ENCODE data around the gene EPHA7.

Gene EPHA7

DNA sequence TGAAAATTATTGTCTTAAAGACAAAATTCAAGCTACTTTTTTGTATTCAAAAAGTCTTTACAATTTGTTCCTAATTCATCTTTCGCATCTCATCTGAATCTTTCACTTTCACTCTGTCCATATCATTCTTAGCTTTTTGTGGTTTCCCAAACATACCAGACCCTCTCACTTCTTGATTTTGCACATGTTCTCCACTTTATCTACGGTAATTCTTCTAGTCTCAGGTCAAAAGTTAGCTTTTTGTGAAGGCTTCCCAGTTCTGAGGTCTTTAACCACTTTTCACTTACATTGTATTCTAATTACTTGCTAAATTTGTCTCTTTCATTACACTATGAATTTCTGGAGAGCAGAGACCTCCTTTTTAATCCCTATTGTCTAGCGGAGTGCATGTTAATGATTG, 34.6 kb upstream of the EPHA7 start:
- Histone ChIP-seq H3K4me3 (ENCODE audit: low read length) (no peak overlapping the region), H3K4me1 (ENCODE audit: control insufficient read depth, low read length) (no peaks in the 10 kb centered on the region), H3K9me2 (replicated peaks; ENCODE audit: control insufficient read depth, low read length) (no peaks in the 10 kb centered on the region), H3K9me3 (ENCODE audit: control insufficient read depth, insufficient read depth, low read length) (no peaks in the 10 kb centered on the region), H3K79me2 (ENCODE audit: control insufficient read depth, low read length) (no peaks in the 10 kb centered on the region), H3K27me3 (ENCODE audit: control insufficient read depth, low read length) (no peaks in the 10 kb centered on the region), H3K36me3 (ENCODE audit: control insufficient read depth, low read length) (no peaks in the 10 kb centered on the region), H3K4me2 (ENCODE audit: low read length) (no peak overlapping the region), H3F3A (ENCODE audit: control insufficient read depth, insufficient read depth) (no peaks in the 10 kb centered on the region), H4K20me1 (ENCODE audit: control insufficient read depth, insufficient read depth, low read depth, low read length) (no peaks in the 10 kb centered on the region), H3K27ac (ENCODE audit: low read depth, low read length) (no peak overlapping the region)
- TF ChIP-seq CTCF (IDR thresholded peaks at IDR 0.05; ENCODE audit: low read depth, low read length, poor library complexity, severe bottlenecking) (no peak), EZH2phosphoT487 (IDR thresholded peaks at IDR 0.05; ENCODE audit: borderline replicate concordance, low read length) (no peak)

DNA sequence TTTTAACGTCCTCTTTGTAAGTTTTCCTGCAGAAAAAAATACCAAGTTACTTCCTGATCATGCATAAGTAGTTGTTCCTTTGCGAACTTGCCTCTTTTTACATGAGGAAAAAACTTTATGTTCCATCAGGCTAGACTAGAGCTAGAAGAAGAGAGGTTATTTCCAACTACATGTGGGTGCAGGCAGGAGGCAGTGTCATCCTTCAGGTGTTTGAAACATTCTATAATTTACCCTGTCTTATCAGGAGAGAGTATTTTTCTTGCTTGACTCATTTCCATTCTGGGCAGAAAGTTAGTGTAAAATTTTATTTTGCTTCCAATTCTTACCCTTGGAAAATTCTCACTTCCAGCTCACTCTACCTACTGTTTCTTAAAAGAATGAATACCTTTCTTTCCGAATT, 28.5 kb upstream of the EPHA7 start:
- no peak for TF ChIP-seq CTCF (IDR thresholded peaks at IDR 0.05; ENCODE audit: low read depth, low read length, poor library complexity, severe bottlenecking)
- no peaks in the 10 kb centered on the region for H3K9me3 ChIP-seq (ENCODE audit: control insufficient read depth, insufficient read depth, low read length)

GRCh38 chr6:93437491-93437890, 18.1 kb upstream of the EPHA7 start:
- Histone ChIP-seq H3K36me3 (ENCODE audit: control insufficient read depth, low read length) (no peaks in the 10 kb centered on the region), H3K27ac (ENCODE audit: low read depth, low read length) (no peak overlapping the region), H3K4me3 (ENCODE audit: low read length) (no peak overlapping the region), H3K9me2 (replicated peaks; ENCODE audit: control insufficient read depth, low read length) (no peaks in the 10 kb centered on the region), H4K20me1 (ENCODE audit: control insufficient read depth, insufficient read depth, low read depth, low read length) (no peaks in the 10 kb centered on the region), H3F3A (ENCODE audit: control insufficient read depth, insufficient read depth) (no peaks in the 10 kb centered on the region), H3K9me3 (ENCODE audit: control insufficient read depth, insufficient read depth, low read length) (no peaks in the 10 kb centered on the region), H3K4me1 (ENCODE audit: control insufficient read depth, low read length) (no peaks in the 10 kb centered on the region), H3K79me2 (ENCODE audit: control insufficient read depth, low read length) (no peaks in the 10 kb centered on the region), H3K27me3 (ENCODE audit: control insufficient read depth, low read length) (no peaks in the 10 kb centered on the region), H3K4me2 (ENCODE audit: low read length) (no peak overlapping the region)
- TF ChIP-seq EZH2phosphoT487 (IDR thresholded peaks at IDR 0.05; ENCODE audit: borderline replicate concordance, low read length) = no peak
- TF ChIP-seq CTCF (IDR thresholded peaks at IDR 0.05; ENCODE audit: low read depth, low read length, poor library complexity, severe bottlenecking) = no peak

More for the DNA sequence above, 28.5 kb upstream of the EPHA7 start:
- Histone ChIP-seq H3K4me2 (ENCODE audit: low read length) (no peak overlapping the region), H3K36me3 (ENCODE audit: control insufficient read depth, low read length) (no peaks in the 10 kb centered on the region), H3K9me2 (replicated peaks; ENCODE audit: control insufficient read depth, low read length) (no peaks in the 10 kb centered on the region), H3K4me3 (ENCODE audit: low read length) (no peak overlapping the region), H3F3A (ENCODE audit: control insufficient read depth, insufficient read depth) (no peaks in the 10 kb centered on the region), H3K79me2 (ENCODE audit: control insufficient read depth, low read length) (no peaks in the 10 kb centered on the region), H3K27me3 (ENCODE audit: control insufficient read depth, low read length) (no peaks in the 10 kb centered on the region), H3K27ac (ENCODE audit: low read depth, low read length) (no peak overlapping the region), H3K4me1 (ENCODE audit: control insufficient read depth, low read length) (no peaks in the 10 kb centered on the region), H4K20me1 (ENCODE audit: control insufficient read depth, insufficient read depth, low read depth, low read length) (no peaks in the 10 kb centered on the region)

GRCh38 chr6:93433592-93433991, 14.2 kb upstream of the EPHA7 start:
- Histone ChIP-seq H3K4me1 (ENCODE audit: control insufficient read depth, low read length) (no peaks in the 10 kb centered on the region), H3K27ac (ENCODE audit: low read depth, low read length) (no peak overlapping the region), H3K36me3 (ENCODE audit: control insufficient read depth, low read length) (no peaks in the 10 kb centered on the region), H3K4me2 (ENCODE audit: low read length) (no peak overlapping the region), H3K4me3 (ENCODE audit: low read length) (no peak overlapping the region), H4K20me1 (ENCODE audit: control insufficient read depth, insufficient read depth, low read depth, low read length) (no peaks in the 10 kb centered on the region), H3K27me3 (ENCODE audit: control insufficient read depth, low read length) (no peaks in the 10 kb centered on the region), H3K79me2 (ENCODE audit: control insufficient read depth, low read length) (no peaks in the 10 kb centered on the region), H3K9me3 (ENCODE audit: control insufficient read depth, insufficient read depth, low read length) (no peaks in the 10 kb centered on the region), H3F3A (ENCODE audit: control insufficient read depth, insufficient read depth) (no peaks in the 10 kb centered on the region), H3K9me2 (replicated peaks; ENCODE audit: control insufficient read depth, low read length) (no peaks in the 10 kb centered on the region)
- TF ChIP-seq CTCF (IDR thresholded peaks at IDR 0.05; ENCODE audit: low read depth, low read length, poor library complexity, severe bottlenecking) (no peak), EZH2phosphoT487 (IDR thresholded peaks at IDR 0.05; ENCODE audit: borderline replicate concordance, low read length) (no peak)

All from DOHH2 (cell line).